DMS153 treated with DMSO at 0.1 percent for 48 hours (cell line): Measurements from ENCODE around the gene SORCS2.

Experiments used
- DNase-seq: peaks from one replicate; lab custom pipeline; 2025; ENCODE audit not compliant: unreplicated experiment; lab: John Stamatoyannopoulos, UW

Gene SORCS2

DNA sequence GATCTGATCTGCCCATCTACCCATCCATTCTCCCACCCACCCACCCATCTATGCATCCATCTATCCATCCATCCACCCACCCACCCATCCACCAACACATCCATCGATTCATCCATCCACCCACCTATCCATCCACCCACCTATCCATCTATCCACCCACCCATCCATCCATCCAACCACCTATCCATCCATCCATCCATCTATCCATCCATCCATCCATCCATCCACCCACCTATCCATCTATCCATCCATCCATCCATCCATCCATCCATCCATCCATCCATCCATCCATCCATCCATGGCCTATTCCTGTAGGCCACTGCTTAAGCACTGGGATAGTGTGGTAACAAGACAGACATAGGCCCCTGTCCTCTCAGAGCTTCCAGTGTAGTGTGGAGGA, 69.8 kb downstream of the SORCS2 start:
- DNase-seq = no peak

DNA sequence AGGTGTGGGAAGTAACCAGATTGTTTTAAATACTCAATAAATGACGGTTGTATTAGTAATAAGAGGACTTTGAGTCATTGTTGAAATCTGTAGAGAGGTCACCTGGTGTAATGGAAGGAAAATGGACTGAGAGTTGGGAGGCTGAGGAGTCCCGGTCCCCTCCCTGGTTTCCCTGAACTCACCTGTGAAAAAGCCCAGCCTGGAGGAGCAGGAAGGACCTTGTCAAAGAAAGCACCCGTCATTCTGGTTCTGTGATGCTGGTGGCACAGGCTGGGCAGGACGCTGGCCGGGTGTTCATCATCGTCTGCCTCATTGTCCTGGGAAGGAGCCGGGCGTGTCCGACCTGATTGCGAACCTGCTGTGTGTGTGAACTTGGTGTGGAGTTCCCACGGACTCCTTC, 70.8 kb downstream of the SORCS2 start:
- DNase-seq = no peak

DNA sequence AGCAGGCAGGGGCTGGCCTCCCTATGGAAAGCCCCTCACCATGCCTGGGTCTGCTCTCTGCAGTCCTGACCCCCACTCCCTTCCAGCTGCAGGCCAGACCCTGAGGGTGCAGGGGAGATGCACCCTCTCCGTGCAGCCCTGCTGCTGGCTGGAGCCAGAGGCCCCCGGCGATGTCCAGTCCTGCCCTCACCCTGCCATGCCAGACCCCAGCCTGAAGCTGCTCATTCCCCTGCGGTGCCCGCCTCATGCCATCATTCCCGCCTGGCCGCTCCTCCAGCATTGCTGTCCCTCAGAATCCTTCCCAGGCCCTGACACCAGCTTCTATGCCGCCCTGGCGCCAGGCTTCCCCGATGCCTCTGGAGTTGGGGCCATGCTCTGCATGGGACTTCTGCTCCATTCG, 72.4 kb downstream of the SORCS2 start:
- no peak for DNase-seq

DNA sequence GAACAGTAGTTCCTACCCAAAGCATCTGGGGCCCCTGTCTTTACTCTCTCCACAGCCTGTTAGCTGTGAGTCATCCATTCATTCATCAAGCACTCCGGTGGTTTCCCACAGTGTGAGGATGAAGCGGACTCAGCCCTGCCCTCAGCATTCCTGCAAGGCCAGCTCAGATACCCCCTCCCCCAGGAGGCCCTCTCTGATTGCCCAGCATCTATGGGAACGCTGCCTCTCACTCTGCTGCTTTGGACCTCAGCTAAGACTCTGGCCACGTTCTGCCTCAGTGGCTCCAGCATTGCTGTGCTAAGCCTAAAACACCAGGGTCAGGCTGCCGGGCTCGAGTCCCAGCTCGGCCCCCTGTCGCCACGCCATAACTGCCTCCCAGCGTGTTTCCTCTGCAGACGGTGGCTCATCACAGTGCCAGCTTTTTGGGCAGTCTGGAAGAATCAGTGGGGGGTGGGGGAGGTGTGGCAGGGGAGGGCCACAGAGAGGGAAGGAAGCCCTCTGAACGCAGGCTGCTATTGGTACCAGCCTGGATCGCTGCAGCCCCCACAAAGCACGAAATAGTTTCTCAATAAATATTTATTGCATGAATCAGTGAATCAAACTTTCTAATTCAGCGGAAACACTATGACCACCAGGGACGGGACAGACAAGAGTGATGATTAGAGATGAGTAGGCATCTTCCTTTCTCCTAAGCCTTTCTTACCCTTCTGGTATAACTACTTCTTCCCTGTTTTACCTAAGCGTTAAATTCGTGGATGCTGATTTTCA, 74.4 kb downstream of the SORCS2 start:
- no peak for DNase-seq

DNA sequence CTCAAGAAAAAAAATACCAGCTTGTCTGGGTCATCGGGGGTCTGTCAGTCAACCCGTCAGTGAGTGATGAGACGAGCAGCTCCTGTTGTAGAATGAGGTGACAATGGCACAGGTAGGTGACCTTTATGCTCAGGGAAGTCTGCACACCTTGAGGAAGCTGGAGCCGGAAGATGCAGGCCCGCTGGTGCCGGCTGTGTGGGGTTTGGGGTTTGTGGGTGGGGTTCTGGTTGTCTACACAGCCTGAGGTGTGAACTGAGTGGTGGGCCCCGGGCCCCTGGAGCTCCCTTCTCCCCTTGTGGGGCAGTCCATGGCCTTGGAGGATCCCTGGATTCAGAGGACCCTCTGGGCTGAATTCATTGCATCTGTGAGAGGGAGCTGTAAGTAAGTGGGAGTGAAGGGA, 75.5 kb downstream of the SORCS2 start:
- no peak for DNase-seq

DNA sequence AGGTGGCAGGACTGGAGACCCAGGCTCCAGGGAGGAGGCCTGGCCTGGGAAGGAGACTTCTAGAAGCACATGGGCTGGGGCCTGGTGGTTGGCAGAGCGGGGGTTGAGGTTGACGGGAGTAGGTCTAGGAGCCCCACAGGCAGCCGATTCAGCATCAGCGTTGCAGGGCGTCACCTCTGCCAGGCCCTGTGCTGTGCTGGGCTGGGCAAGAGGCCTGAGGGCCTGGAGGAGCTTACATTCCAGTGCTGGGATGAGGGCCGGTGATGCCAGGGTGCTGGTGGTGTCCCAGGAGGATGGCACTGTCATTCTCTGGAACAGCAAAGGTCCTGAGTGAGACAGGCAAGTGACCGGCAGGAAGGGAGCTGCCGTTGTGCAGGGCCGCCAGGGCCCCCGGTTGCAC, 76.6 kb downstream of the SORCS2 start:
- DNase-seq = no peak

DNA sequence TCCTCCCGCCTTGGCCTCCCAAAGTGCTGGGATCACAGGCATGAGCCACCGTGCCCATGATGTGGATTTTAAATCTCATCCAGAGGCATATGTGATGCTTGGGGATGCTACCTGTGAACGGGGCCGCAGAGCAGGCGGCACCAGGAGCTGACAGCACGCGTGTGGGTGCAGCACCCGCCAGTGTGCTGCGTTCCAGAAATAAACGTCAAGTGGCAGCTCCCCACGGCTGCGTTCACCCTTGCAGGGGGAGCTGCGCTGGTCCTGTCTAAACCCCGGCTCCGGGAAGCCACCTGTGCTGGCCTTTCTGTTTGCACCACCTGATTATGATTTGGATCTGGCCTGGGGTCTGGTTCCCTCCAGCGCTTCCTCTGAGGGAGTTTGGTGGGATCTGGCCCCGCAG, 77.8 kb downstream of the SORCS2 start:
- DNase-seq = no peak

DNA sequence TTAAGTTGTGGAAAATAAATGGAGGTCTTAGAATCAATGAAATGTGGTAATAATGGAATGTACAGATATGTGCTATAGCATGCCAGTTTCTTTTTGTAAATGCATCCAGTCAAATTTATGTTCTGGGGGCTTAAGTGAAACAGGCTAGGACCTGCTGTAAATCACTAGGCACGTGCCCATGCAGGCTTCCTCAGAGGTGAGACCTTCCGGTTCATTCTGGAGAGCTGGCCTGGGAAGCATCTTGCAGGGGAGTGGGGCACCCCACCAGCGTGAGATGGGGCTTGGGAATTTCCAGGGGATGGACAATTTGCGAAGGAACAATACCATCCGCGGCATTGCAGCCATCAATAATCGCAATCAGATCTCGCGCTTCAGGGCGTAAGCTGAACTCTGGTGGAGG, 80.1 kb downstream of the SORCS2 start:
- DNase-seq = no peak

DNA sequence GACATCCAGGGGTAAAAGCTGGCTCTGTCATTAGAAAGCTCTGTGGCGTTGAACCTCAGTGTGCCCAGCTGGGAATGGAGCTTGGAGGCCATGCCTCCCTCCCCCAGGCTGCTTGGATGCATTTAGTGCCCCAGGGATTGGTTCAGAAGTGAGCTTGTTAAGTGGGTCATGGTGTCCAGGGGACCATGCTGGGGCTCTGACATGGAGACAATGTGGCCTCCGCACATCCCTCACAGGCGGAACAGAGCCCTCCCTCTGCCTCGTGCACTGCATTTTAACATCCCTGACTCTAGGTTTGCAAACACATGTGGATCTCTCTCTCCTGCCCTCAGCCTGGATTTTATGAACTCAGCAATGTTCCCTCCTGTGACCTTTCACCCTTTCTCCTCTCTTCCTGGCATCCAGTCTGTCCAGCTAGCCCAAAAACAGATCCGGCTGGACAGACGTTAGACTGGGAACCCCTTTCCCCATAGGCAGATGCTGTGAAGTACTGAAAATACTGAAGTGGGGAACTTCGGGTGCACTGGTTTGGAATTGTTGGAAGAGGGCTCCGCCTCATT, 81.5 kb downstream of the SORCS2 start:
- no peak for DNase-seq

DNA sequence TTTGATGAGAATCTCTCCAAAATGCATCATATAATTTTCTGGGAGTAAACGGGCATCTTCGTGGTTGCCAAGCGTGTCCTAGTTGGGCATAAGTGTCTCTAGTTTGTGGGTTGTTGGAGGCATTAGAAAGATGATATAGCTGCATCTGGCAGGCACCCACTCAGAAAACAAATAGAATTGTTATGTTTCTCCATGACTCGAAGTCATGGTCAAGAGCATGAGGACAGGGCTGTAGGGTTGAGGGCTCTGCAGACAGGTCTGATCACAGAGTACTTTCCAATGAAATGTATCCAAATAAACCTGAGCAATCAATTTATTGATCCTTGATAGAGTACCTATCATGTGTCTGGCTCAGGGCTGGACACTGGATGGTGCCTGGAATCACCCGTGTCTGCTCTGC, 82.7 kb downstream of the SORCS2 start:
- DNase-seq = no peak

DNA sequence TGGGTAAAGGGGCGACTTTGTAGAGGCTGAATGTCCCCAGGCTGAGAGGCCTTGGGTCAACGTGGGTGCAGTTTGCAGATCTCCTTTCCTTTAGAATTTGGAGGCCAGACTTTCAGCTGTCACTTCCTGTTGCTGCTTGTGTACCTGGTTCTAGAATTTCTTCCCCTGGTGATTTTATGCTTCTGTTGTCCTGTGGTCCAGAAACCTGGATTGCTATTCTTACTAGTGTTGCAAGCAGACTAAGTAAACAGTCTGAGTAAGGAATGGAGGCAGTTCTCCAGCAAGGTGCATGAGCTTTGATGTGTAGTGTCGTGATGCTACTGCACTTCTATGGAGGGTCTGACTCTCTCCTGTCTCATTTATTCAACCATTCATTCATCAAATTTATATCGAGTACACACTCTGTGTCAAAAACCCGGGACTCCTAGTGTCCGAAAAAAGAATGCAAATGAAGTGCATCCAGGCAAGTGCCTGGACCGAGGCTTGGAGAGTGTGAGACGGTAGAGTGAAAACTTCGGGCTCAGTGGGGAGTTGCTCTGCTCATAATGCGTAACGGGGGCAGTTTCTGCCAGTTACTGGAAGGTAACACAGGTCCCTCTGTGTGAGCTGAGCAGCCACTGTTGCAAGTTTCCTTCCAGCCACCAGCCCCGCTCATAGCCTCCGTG, 83.3 kb downstream of the SORCS2 start:
- no peak for DNase-seq

DNA sequence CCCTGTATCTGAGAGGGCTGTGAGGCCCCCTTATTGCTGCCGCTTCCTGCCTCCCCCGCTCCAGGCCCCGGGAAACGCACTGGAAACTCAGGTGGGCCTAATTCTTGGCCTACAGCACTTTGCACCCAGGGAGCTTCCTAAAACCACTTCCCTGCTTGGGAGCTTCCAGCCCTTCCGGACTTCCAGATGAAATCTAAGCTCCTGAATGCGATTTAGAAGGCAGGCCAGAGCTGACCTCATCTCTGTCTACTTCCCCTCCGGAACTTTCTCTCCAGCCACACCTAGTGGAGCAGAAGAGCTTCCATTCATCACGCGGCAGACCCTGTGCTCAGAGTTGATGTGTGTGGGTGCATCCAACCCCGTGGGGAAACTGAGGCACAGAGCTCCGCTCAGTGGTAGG, 84.2 kb downstream of the SORCS2 start:
- no peak for DNase-seq

DNA sequence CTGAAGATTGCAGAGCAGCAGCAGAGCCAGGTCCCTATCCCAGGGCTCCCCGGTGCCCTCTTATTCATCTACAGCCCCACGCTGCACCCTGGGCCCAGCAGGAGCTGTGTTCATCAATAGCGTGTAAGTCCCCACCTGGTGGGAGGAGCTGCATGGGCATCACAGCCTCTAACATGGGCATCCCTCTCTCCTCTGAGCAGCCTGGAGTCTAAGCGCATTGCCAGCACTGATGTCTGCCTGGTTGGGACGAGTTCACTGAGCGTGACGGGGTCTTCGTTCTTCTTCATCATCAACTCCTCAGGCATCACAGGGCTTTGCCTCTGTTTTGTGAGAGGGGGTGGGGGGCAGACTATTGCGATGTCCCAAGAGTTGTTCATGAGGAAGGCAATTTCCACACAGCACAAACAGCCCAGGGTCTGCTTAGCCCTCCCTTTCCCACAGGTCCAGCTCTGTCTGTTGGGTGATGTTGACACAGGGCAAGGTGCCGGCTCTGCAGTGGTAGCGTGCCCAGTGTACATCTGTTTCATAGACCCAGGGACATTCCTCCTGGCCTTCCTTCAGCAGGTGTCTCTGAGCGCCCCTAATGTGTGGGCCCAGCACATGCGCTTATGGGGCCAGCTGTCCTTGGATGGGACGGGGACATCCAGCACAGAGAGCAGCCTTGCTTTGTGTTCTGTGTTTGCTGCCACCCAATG, 85.9 kb downstream of the SORCS2 start:
- DNase-seq = no peak

DNA sequence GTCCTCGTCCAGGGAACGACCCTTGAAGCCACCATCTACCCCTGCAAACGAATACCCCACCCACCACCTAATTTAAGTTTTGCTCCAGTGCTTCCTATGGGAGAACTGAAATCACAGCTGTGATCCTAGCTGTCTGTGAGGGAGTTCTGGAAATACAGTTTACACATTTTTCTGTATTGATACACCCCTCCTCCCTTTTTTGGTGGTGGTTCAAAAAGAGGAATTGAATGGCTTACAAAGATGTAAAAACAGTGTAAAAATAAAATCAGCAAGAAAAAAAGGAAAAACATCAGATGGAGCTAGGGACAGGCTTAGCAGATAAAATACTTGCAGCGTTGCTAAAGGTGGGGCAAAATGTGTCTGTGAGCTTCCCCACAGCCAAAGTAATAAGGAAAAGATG, 86.6 kb downstream of the SORCS2 start:
- DNase-seq = no peak

DNA sequence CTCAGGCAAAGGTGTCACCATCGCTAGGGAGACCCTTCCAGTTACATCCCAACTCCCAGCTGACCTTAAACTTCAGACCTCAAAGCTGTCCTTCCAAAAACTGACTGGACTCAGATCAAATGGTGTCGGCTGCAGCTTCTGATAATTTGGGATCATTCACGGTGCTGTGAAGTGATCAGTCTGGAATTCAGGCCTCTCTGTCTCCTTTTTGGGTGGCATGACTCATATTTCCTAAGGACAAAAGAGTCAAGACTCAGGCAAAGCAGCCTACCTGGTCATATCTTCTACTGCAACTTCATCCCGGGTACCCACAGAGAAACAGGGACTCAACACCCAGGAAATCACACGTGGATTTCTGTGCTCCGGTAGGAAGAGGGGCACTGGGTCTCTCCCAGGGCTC, 87.6 kb downstream of the SORCS2 start:
- no peak for DNase-seq

DNA sequence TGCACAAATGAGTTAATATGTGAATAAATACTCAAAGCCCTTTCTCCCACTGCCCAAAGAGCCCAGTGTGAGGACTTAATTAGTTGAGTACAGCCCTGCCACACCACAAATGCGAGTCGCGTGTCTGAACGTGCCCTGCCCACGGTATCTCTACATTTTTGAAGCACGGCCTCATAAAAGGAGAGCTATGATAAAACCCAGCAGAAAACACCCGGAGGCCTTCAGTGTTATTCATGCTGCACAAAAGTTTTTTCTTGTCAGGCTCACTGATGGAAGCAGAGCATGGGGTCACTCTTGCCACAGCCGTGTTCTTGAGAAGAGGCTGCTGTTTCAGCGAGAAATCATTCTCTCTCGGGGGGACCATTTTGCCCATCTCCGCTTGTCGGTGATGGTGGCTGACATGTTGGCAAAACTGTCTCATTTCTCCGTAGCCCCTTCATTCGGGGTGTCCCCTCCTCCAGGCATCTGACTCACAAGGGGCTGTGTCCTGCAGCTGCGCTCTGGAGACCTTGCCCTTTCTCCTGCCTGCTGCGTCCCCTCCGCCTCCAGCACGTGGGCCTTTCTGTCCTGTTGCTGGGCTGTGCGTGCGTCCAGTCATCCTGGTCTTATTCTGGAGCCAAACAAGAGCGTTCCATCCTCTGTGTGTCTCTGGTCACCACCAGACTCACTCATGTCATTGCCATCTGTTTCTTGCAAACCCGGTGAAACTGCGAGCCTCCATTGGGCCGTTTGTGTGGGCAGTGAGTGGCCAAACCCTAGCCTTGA, 88.8 kb downstream of the SORCS2 start:
- no peak for DNase-seq

DNA sequence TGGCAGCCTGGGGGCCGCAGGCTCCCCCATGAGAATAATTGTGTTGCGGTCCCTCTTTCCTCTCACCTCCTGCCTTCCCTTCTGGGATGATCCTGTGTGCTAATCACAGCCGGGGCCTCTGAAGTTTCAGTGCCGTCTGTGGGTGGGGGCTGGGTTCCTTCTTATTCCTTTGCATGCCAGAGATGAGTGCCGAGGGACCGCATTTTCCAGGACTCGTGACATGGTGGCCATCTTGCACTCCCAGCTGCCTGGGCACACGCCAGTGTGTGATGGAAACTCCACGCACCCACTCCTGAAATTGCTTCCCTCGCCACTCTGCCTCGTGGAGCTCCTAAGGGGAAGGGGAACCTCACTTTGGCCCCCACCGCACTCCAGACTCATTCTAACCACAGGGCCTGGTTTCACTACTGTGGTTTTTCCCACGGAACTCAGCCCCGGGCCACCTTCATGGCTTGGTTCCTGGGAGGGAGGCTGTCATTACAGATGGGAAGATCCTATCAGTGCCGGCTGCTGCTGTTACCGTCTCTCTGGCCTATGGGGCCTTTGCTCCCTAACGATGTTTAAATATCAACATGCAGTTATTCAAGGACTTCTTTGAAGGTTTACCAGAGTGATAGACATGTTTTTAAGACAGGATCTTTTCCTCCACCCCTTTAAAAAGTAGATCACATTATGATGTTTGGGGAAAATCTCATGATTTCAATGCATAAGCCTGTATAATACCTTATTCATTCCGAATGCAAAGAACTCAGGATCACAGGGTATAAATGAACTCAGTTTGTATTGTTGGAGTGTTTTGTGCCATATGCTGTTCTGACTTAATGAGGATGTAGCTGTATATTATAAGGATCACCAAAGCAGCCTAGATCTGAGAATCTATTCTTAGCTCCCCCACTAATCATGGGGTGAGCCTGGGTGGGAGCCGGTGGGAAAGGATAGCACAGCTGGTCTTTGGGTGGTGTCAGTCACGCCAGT, 89.6 kb downstream of the SORCS2 start:
- DNase-seq = no peak

DNA sequence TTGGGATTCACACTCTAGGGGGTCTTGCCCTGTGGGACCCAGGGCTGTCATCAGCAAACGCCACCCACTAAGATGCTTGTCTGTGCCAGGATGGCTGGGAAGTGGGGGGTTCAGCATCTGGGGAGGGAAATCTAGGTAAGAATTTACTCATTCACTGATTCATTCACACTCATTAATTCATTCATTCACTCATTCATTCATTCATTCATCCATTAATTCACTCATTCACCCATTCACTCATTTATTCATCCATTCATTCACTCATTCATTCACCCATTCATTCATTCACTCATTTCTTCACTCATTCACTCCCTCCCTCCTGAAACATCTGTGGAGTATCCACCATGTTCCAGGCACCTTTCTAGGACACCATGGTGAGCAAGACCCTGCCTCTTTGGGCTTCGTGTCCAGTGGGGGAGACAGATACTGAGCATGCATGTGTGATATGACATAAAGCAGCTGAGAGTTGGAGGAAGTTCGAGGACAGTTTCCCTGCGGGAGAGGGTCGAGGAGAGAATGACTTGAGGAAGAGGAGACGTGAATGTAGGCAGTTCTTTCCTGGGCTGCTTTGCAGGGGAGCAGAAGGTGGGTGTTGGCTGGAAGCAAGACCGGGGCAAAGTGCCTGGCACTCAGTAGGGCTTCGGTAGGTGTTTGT, 90.6 kb downstream of the SORCS2 start:
- no peak for DNase-seq

DNA sequence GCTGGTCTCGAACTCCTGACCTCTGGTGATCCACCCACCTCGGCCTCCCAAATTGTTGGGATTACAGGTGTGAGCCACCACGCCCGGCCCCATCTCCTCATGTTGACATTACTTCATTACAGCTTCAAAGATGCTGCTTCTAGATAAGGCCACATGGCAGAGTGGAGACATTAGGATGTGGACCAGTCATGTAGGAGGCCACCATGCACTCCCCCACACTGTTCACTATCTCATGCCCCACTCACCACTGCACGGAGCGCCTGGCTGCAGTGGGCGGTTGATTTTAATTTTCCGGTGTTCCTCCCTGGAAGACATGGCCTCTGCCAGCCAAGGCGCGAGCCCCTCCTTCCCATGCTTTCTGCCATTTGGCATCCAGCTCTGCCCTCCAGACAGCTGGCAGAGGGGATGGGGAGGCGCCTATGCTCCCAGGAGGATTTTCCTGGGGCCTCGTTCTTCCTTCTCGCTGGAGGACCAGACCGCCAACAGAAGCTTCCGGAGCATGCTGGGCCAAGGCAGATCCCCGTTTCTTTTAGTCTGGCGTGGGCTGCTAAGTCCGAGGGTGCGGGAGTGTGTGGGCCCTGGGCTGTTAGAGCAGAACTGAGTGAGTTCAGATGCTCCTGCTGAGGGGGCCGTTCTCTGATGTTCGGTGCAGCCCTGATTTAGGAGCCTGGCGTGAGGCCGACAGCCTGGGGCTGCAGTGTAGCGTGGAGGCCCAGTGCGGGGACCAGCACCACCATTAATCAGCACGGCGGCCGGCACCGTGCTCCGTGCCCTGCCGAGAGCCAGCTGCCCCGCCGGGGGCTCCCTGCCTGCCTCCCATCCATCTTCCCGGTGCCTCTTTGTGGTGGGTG, 93.1 kb downstream of the SORCS2 start:
- no peak for DNase-seq
